ENCODE results near the gene LMTK3. TPM values are rescaled to one million over a fixed set of nuclear protein-coding genes. Genes with fewer than 3 reads are reported as not detected.

Gene LMTK3
- total and polyA plus RNA-seq, 2 experiments from 2014 or later: 1.6 to 11.8 TPM

GRCh38 chr19:48492925-48493717 is 18.5 kb downstream of the LMTK3 start:
- ATAC-seq (peak; percentile 27), DNase-seq (ENCODE audit: low spot score) (peak; percentile 100)
- Histone ChIP-seq H3K79me2 (replicated peaks; ENCODE audit: insufficient read depth) (no peaks in the 10 kb centered on the region), H4K20me1 (replicated peaks; ENCODE audit: insufficient read depth) (peaks cover 6% of the 10 kb centered on the region; the same call in 1 of the 2 replicates), H3K27me3 (ENCODE audit: insufficient read depth) (0 out of 2 replicates have a peak, but pooled peaks cover 2% of the 10 kb centered on the region), H3K4me3 (peak overlapping the region; percentile 76), H2AFZ (no peak overlapping the region), H3K4me2 (peak overlapping the region; percentile 90), H3K4me1 (ENCODE audit: insufficient read depth) (peaks cover 23% of the 10 kb centered on the region), H3K27ac (ENCODE audit: low read depth) (peak overlapping the region; percentile 90; the same call in 1 of the 2 replicates), H3K9me2 (ENCODE audit: insufficient read depth) (no peaks in the 10 kb centered on the region), H3K36me3 (ENCODE audit: insufficient read depth) (no peaks in the 10 kb centered on the region), H3F3A (replicated peaks; ENCODE audit: low read depth) (peaks cover 31% of the 10 kb centered on the region)
- peak overlapping the region; percentile 95 for H3K27ac Mint-ChIP-seq
- H3K9me3 Mint-ChIP-seq: no peaks in the 10 kb centered on the region; the same call in 1 of the 3 replicates
- TF ChIP-seq EZH2phosphoT487 (IDR thresholded peaks at IDR 0.05; ENCODE audit: unreplicated experiment) (no peak), POLR2AphosphoS5 (IDR thresholded peaks at IDR 0.05; ENCODE audit: low read depth) (peak; percentile 88)
- peak overlapping the region; percentile 75 for H3K4me3 Mint-ChIP-seq
- peaks cover 24% of the 10 kb centered on the region for H3K27me3 Mint-ChIP-seq (ENCODE audit: insufficient read depth, low read depth, poor library complexity)
- peaks cover 21% of the 10 kb centered on the region for H3K4me1 Mint-ChIP-seq
- peaks cover 3% of the 10 kb centered on the region; the same call in 2 of the 3 replicates for H3K36me3 Mint-ChIP-seq (ENCODE audit: low read depth)

- peaks cover 34% of the 10 kb centered on the region for H3F3A ChIP-seq (replicated peaks; ENCODE audit: low read depth)
- Mint-ChIP-seq H3K4me1 (peaks cover 21% of the 10 kb centered on the region), H3K27ac (peak overlapping the region; percentile 95), H3K27me3 (ENCODE audit: insufficient read depth, low read depth, poor library complexity) (peaks cover 30% of the 10 kb centered on the region), H3K9me3 (no peaks in the 10 kb centered on the region; the same call in 1 of the 3 replicates), H3K36me3 (ENCODE audit: low read depth) (peaks cover 3% of the 10 kb centered on the region; the same call in 2 of the 3 replicates), H3K4me3 (peak overlapping the region; percentile 75)
- no peaks in the 10 kb centered on the region for H3K36me3 ChIP-seq (ENCODE audit: insufficient read depth)
- H3K27ac ChIP-seq (ENCODE audit: low read depth): peak overlapping the region; percentile 96
- H3K4me1 ChIP-seq (ENCODE audit: insufficient read depth): peaks cover 23% of the 10 kb centered on the region
- peaks cover 6% of the 10 kb centered on the region; the same call in 1 of the 2 replicates for H4K20me1 ChIP-seq (replicated peaks; ENCODE audit: insufficient read depth)
- ATAC-seq: peak; percentile 66
- H3K4me2 ChIP-seq: peak overlapping the region; percentile 90
- TF ChIP-seq EZH2phosphoT487 (IDR thresholded peaks at IDR 0.05; ENCODE audit: unreplicated experiment) (no peak), EZH2 (IDR thresholded peaks at IDR 0.05; ENCODE audit: low read depth, unreplicated experiment) (no peak), ZNF114 (CRISPR knock-in tag; IDR thresholded peaks at IDR 0.05) (no peak), CREB1 (CRISPR knock-in tag; IDR thresholded peaks at IDR 0.05; ENCODE audit: low read depth) (peak; percentile 40; the same call in 1 of the 2 replicates)
- peak; percentile 95 for DNase-seq (ENCODE audit: low spot score)
- H2AFZ ChIP-seq: 0 out of 2 replicates have a peak overlapping the region, but pooled peaks have one; percentile 63
- H3K79me2 ChIP-seq (replicated peaks; ENCODE audit: insufficient read depth): no peaks in the 10 kb centered on the region
- H3K27me3 ChIP-seq (ENCODE audit: insufficient read depth): 0 out of 2 replicates have a peak, but pooled peaks cover 2% of the 10 kb centered on the region
- no peaks in the 10 kb centered on the region for H3K9me2 ChIP-seq (ENCODE audit: insufficient read depth)
- H3K4me3 ChIP-seq: peak overlapping the region; percentile 76
Observed at GRCh38 chr19:48491793-48492123, 19.9 kb downstream of the LMTK3 start.

GRCh38 chr19:48490981-48491792 is 20.4 kb downstream of the LMTK3 start:
- Histone ChIP-seq H3F3A (replicated peaks; ENCODE audit: low read depth) (peaks cover 37% of the 10 kb centered on the region), H3K4me3 (peak overlapping the region; percentile 76), H3K79me2 (replicated peaks; ENCODE audit: insufficient read depth) (no peaks in the 10 kb centered on the region), H3K27me3 (ENCODE audit: insufficient read depth) (0 out of 2 replicates have a peak, but pooled peaks cover 2% of the 10 kb centered on the region), H3K9me2 (ENCODE audit: insufficient read depth) (no peaks in the 10 kb centered on the region), H3K4me1 (ENCODE audit: insufficient read depth) (peaks cover 23% of the 10 kb centered on the region), H3K4me2 (peak overlapping the region; percentile 90), H2AFZ (0 out of 2 replicates have a peak overlapping the region, but pooled peaks have one; percentile 63), H3K27ac (ENCODE audit: low read depth) (peak overlapping the region; percentile 93; the same call in 1 of the 2 replicates), H4K20me1 (replicated peaks; ENCODE audit: insufficient read depth) (peaks cover 6% of the 10 kb centered on the region; the same call in 1 of the 2 replicates), H3K36me3 (ENCODE audit: insufficient read depth) (no peaks in the 10 kb centered on the region)
- Mint-ChIP-seq H3K4me3 (peak overlapping the region; percentile 75), H3K36me3 (ENCODE audit: low read depth) (peaks cover 3% of the 10 kb centered on the region; the same call in 2 of the 3 replicates), H3K9me3 (no peaks in the 10 kb centered on the region; the same call in 1 of the 3 replicates), H3K27me3 (ENCODE audit: insufficient read depth, low read depth, poor library complexity) (peaks cover 34% of the 10 kb centered on the region), H3K27ac (peak overlapping the region; percentile 95), H3K4me1 (peaks cover 21% of the 10 kb centered on the region)
- TF ChIP-seq STAT1 (IDR thresholded peaks at IDR 0.05; ENCODE audit: unreplicated experiment) (no peak), ETS1 (IDR thresholded peaks at IDR 0.05) (no peak), NANOG (IDR thresholded peaks at IDR 0.05; ENCODE audit: borderline replicate concordance) (no peak), POLR2AphosphoS5 (IDR thresholded peaks at IDR 0.05; ENCODE audit: low read depth) (no peak), EZH2 (IDR thresholded peaks at IDR 0.05; ENCODE audit: low read depth, unreplicated experiment) (no peak), JUNB (IDR thresholded peaks at IDR 0.05; ENCODE audit: unreplicated experiment) (no peak), CTCF (conservative IDR thresholded peaks at IDR 0.05; ENCODE audit: low read depth in 2 of 2) (no peak)
- DNase-seq (ENCODE audit: low spot score): peak; percentile 88
- peak; percentile 13 for ATAC-seq

All from GM23338 (cell line).